ENCODE data around the gene UBAC2. TPM values are rescaled to one million over a fixed set of nuclear protein-coding genes. Genes with fewer than 3 reads are reported as not detected.

The UBAC2 gene
- total and polyA plus RNA-seq, 2 of the 8 experiments (the other 6 are each of a cell fraction or from before 2014, with no cell fraction given): 75.9 to 76.9 TPM

DNA sequence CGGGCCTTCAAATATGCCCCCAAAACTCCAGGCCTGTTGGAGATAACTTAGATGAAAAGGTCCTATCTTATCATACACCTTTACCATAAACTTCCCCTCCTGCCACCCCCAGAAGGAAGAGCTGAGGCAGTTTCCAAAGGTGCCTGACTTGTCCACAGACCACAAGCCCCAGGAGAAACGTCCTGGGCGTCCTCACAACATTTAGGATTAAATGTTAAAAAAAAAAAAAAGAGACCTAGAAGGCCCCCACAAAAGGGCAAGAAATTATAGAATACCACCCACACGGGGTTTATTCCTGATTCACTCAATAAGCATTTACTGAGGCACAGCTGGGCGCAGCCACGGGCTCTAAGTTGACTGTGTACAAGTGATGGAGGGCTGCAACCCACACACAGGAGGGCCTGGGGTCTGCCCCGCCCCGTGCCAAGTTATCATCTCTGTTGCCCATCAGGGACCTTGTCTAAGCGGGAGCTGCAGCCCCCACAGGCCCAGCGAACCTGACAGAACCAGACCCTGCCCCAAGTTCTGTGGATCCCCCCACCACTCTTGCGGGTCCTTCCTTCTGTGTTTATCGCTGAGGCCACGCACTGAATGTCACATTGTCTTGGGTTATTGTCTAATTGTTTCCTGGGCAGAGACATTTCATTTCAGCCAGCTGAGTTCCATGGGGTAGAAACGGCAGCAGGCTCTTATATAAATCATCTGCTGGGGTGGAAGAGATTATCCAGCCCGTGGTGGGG lies 217.6 kb downstream of the UBAC2 start:
- H3K27ac ChIP-seq (ENCODE audit: low read depth, low read length): no peak overlapping the region
- H3K23me2 ChIP-seq (ENCODE audit: low read depth, low read length): peaks cover 6% of the 10 kb centered on the region; the same call in 1 of the 2 replicates
- H2BK12ac ChIP-seq (ENCODE audit: low read depth, low read length): no peak overlapping the region
- ChIA-PET CTCF (ENCODE audit: partially characterized antibody) (interaction anchor here (0.6 to 4.9 kb wide), 11 partner anchors 11 to 569 kb away, joined by 3 to 28 read pairs (median 5); no protein-coding TSS in a partner anchor), POLR2A (ENCODE audit: partially characterized antibody) (no interaction called here)
- H2BK15ac ChIP-seq (ENCODE audit: low read length): 0 out of 2 replicates have a peak overlapping the region, but pooled peaks have one; percentile 65
- no peaks in the 10 kb centered on the region for H3K27me3 ChIP-seq (replicated peaks in 1 of 4; ENCODE audit: control insufficient read depth in 3 of 4, extremely low read depth in 1 of 4, insufficient read depth in 3 of 4, low read length in 3 of 4)
- no peak for DNase-seq (ENCODE audit: low read depth in 1 of 2, low spot score in 2 of 2)
- no peak overlapping the region; the same call in 1 of the 2 replicates for H4K8ac ChIP-seq (ENCODE audit: extremely low read depth, insufficient read depth, low read length)
- 0 out of 2 replicates have a peak overlapping the region, but pooled peaks have one; percentile 68 for H2BK5ac ChIP-seq (ENCODE audit: low read depth, low read length)
- H3K79me1 ChIP-seq (ENCODE audit: low read depth, low read length): no peaks in the 10 kb centered on the region
- no peak overlapping the region for H3K23ac ChIP-seq (ENCODE audit: insufficient read length)
- H4K5ac ChIP-seq (ENCODE audit: insufficient read length, low read depth, low read length): no peak overlapping the region
- no peak overlapping the region; a peak in 1 of 4 replicates for H3K4me2 ChIP-seq (ENCODE audit: insufficient read depth in 1 of 2, low read depth in 2 of 2, low read length in 2 of 2)
- no peak overlapping the region for H2AK5ac ChIP-seq (ENCODE audit: low read depth, low read length)
- H4K20me1 ChIP-seq (replicated peaks in 1 of 2; ENCODE audit: control insufficient read depth in 1 of 2, insufficient read depth in 2 of 2, low read length in 2 of 2): peaks cover 0 to 7% of the 10 kb centered on the region in 2 experiments
- H4K91ac ChIP-seq (replicated peaks; ENCODE audit: insufficient read length, low read length): no peak overlapping the region
- H2AFZ ChIP-seq (ENCODE audit: low read length): no peak overlapping the region
- H3K9ac ChIP-seq (replicated peaks in 1 of 4; ENCODE audit: extremely low read depth in 1 of 4, low read depth in 3 of 4, low read length in 3 of 4): no peak overlapping the region
- H3K4me1 ChIP-seq (replicated peaks in 1 of 4; ENCODE audit: control insufficient read depth in 3 of 4, insufficient read depth in 4 of 4, low read length in 3 of 4): peaks cover 0 to 13% (median 9%) of the 10 kb centered on the region in 4 experiments; a peak in 5 of 7 replicates
- no peaks in the 10 kb centered on the region for H3K79me2 ChIP-seq (ENCODE audit: control insufficient read depth in 1 of 2, insufficient read depth in 2 of 2, low read length in 2 of 2)
- 91% methylated on average over 15 of the region's 15 CpGs; no CpG with 5 or more reads in 1 of the 2 experiments for WGBS, 2 experiments (ENCODE audit: extremely low coverage in 1 of 2, insufficient coverage in 1 of 2, insufficient read length in 1 of 2, insufficient replicate concordance in 2 of 2, low coverage in 1 of 2, low lambda C conversion rate in 2 of 2, missing lambda C conversion rate in 1 of 2)
- no peak for FAIRE-seq
- no peak overlapping the region for H2BK120ac ChIP-seq (replicated peaks; ENCODE audit: low read depth, low read length)
- no peaks in the 10 kb centered on the region; a peak in 1 of 8 replicates for H3K36me3 ChIP-seq (ENCODE audit: control insufficient read depth in 2 of 4, insufficient read depth in 4 of 4, low read length in 3 of 4)
- H3K18ac ChIP-seq (ENCODE audit: extremely low read depth, low read length): no peak overlapping the region
- H3K9me3 ChIP-seq (ENCODE audit: insufficient read depth in 2 of 2, low read depth in 1 of 2, low read length in 1 of 2): no peaks in the 10 kb centered on the region
- no peak overlapping the region for H3K4ac ChIP-seq (replicated peaks; ENCODE audit: insufficient read length, low read depth, low read length)
- H3K14ac ChIP-seq (ENCODE audit: insufficient read length): no peak overlapping the region
- H2BK20ac ChIP-seq (ENCODE audit: low read length): no peak overlapping the region
- H3K56ac ChIP-seq (replicated peaks; ENCODE audit: insufficient read length, low read depth, low read length): no peak overlapping the region
- H3K4me3 ChIP-seq (ENCODE audit: extremely low read depth in 1 of 4, insufficient read depth in 2 of 4, low read depth in 3 of 4, low read length in 4 of 4): no peak overlapping the region
- TF ChIP-seq ASH2L (IDR thresholded peaks at IDR 0.05; ENCODE audit: low read length): no peak
- no peak for TF ChIP-seq JUN (IDR thresholded peaks at IDR 0.05; ENCODE audit: low read depth, low read length)
- TF ChIP-seq, protein P1, sequence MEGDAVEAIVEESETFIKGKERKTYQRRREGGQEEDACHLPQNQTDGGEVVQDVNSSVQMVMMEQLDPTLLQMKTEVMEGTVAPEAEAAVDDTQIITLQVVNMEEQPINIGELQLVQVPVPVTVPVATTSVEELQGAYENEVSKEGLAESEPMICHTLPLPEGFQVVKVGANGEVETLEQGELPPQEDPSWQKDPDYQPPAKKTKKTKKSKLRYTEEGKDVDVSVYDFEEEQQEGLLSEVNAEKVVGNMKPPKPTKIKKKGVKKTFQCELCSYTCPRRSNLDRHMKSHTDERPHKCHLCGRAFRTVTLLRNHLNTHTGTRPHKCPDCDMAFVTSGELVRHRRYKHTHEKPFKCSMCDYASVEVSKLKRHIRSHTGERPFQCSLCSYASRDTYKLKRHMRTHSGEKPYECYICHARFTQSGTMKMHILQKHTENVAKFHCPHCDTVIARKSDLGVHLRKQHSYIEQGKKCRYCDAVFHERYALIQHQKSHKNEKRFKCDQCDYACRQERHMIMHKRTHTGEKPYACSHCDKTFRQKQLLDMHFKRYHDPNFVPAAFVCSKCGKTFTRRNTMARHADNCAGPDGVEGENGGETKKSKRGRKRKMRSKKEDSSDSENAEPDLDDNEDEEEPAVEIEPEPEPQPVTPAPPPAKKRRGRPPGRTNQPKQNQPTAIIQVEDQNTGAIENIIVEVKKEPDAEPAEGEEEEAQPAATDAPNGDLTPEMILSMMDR (IDR thresholded peaks at IDR 0.05; ENCODE audit: control extremely low read depth in 1 of 3, insufficient read depth in 1 of 3, low read depth in 1 of 3, low read length in 3 of 3): no peak
- TF ChIP-seq, protein P2, sequence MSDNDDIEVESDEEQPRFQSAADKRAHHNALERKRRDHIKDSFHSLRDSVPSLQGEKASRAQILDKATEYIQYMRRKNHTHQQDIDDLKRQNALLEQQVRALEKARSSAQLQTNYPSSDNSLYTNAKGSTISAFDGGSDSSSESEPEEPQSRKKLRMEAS (IDR thresholded peaks at IDR 0.05): no peak
- TF ChIP-seq NANOG (IDR thresholded peaks at IDR 0.05; ENCODE audit: insufficient read depth, low read depth, low read length, poor library complexity, severe bottlenecking): no peak
- TF ChIP-seq SIN3A (conservative IDR thresholded peaks at IDR 0.05 in 1 of 2, IDR thresholded peaks at IDR 0.05 in 1 of 2; ENCODE audit: low read depth in 1 of 2, low read length in 2 of 2): no peak
- no peak for TF ChIP-seq CHD2 (IDR thresholded peaks at IDR 0.05; ENCODE audit: low read length)
- TF ChIP-seq MAFK (IDR thresholded peaks at IDR 0.05; ENCODE audit: low read depth, low read length): no peak
- TF ChIP-seq TAF7 (optimal IDR thresholded peaks at IDR 0.05; ENCODE audit: borderline replicate concordance, low read depth, low read length): no peak
